Small intestine (tissue), 7 donors: Measurements from ENCODE around the gene CDH6. TPM values are rescaled to one million over a fixed set of nuclear protein-coding genes. Genes with fewer than 3 reads are reported as not detected.

Experiments used
- DNase-seq, 2 donors: peaks; one replicate each; pipeline versions ENCODE4 v3.0.0 to v3.0.0-alpha.2; 2013
- FAIRE-seq: peaks from 2 replicates; lab custom pipeline; 2012; peaks lifted over from hg19 to GRCh38; lab: Jason Lieb, UNC
- H3K27ac ChIP-seq, 3 donors: one replicate each; pipeline ENCODE4 v1.5.1; 2013; ENCODE audit warnings: low read length in 2 of 3, mild to moderate bottlenecking in 2 of 3, control low read depth in 1 of 3, inconsistent platforms in 1 of 3, low read depth in 1 of 3, moderate library complexity in 1 of 3
- H3K27me3 ChIP-seq, 3 donors: one replicate each; pipeline ENCODE4 v1.6.1; 2013; ENCODE audit warnings: low read length in 3 of 3, inconsistent platforms in 1 of 3; ENCODE audit not compliant: control insufficient read depth in 3 of 3, insufficient read depth in 3 of 3
- H3K36me3 ChIP-seq, 3 donors: one replicate each; pipeline ENCODE4 v1.6.1; 2013; ENCODE audit warnings: low read length in 3 of 3, inconsistent platforms in 1 of 3, low read depth in 1 of 3, mild to moderate bottlenecking in 1 of 3, moderate library complexity in 1 of 3; ENCODE audit not compliant: control insufficient read depth in 3 of 3, insufficient read depth in 2 of 3
- H3K4me1 ChIP-seq, 3 donors: one replicate each; pipeline ENCODE4 v1.6.1; 2013; ENCODE audit warnings: low read length in 2 of 3, inconsistent platforms in 1 of 3, low read depth in 1 of 3, mild to moderate bottlenecking in 1 of 3, moderate library complexity in 1 of 3; ENCODE audit not compliant: control insufficient read depth in 3 of 3, insufficient read depth in 2 of 3
- H3K4me3 ChIP-seq, 3 donors: one replicate each; pipeline ENCODE4 v1.5.1; 2013; ENCODE audit warnings: low read length in 3 of 3, control low read depth in 1 of 3, inconsistent platforms in 1 of 3, low read depth in 1 of 3, mild to moderate bottlenecking in 1 of 3, moderate library complexity in 1 of 3
- H3K9me3 ChIP-seq, 2 donors: one replicate each; pipeline ENCODE4 v1.6.1; 2013; ENCODE audit warnings: low read depth in 1 of 2, low read length in 1 of 2; ENCODE audit not compliant: control insufficient read depth in 2 of 2, insufficient read depth in 1 of 2
- WGBS, 3 donors: extraction: QIAGEN DNeasy Blood & Tissue Kit; methylation state at CpG; one replicate each; pipeline ENCODE4 v1.1.7; 2013; 5-methylcytosine and 5-hydroxymethylcytosine counted together
- polyA plus RNA-seq, 4 donors: library from polyadenylated mRNA; stranded (reverse) in 3 of 4; unstranded in 1 of 4; fragments of 200-250 nt in 3 of 4; fragments of 120-200 nt in 1 of 4; gene quantifications; one replicate each; pipeline versions ENCODE4 v1.2.1 to v1.2.3, GENCODE V29; 2013
- donor health status: healthy with polysubstance abuse.
- donor health status: control.
- donor health status: control.
- donor health status: Bipolar disorder and iron deficiency.
- donor health status: healthy.

CDH6 gene
- polyA plus RNA-seq, 4 donors: 0.22 to 10.6 (median 1.5) TPM

- no peaks in the 10 kb centered on the region for H3K9me3 ChIP-seq
- H3K27ac ChIP-seq: peak overlapping the region in 1 of 3 donors; percentile 60
- H3K27me3 ChIP-seq: no peaks in the 10 kb centered on the region
- no peak for DNase-seq
- peaks cover 0 to 13% (median 0%) of the 10 kb centered on the region in 3 donors for H3K4me1 ChIP-seq
- WGBS, 3 donors: 76 to 90% (median 84%) methylated on average over 5 of the region's 5 CpGs
- FAIRE-seq: no peak
- H3K4me3 ChIP-seq: no peak overlapping the region
- no peaks in the 10 kb centered on the region for H3K36me3 ChIP-seq
Observed at GRCh38 chr5:31225118-31225517, 31.6 kb downstream of the CDH6 start.

GRCh38 chr5:31225613-31226012 is 32.1 kb downstream of the CDH6 start:
- 87 to 92% (median 88%) methylated on average over 3 of the region's 3 CpGs for WGBS, 3 donors

GRCh38 chr5:31226651-31227050 is 33.2 kb downstream of the CDH6 start:
- no peak for DNase-seq
- H3K27me3 ChIP-seq: no peaks in the 10 kb centered on the region
- H3K4me1 ChIP-seq: peaks cover 0 to 2% (median 0%) of the 10 kb centered on the region in 3 donors
- WGBS, 3 donors: 77 to 85% (median 81%) methylated on average over 5 of the region's 5 CpGs
- no peaks in the 10 kb centered on the region for H3K36me3 ChIP-seq
- no peak overlapping the region for H3K27ac ChIP-seq
- no peak for FAIRE-seq
- no peak overlapping the region for H3K4me3 ChIP-seq
- no peaks in the 10 kb centered on the region for H3K9me3 ChIP-seq

More at GRCh38 chr5:31225613-31226012, 32.1 kb downstream of the CDH6 start:
- Histone ChIP-seq H3K36me3 (no peaks in the 10 kb centered on the region), H3K27ac (peak overlapping the region in 1 of 3 donors; percentile 60), H3K27me3 (no peaks in the 10 kb centered on the region), H3K9me3 (no peaks in the 10 kb centered on the region), H3K4me3 (no peak overlapping the region), H3K4me1 (peaks cover 0 to 8% (median 0%) of the 10 kb centered on the region in 3 donors)
- no peak for DNase-seq
- no peak for FAIRE-seq

- Histone ChIP-seq H3K27ac (no peak overlapping the region), H3K27me3 (no peaks in the 10 kb centered on the region), H3K36me3 (no peaks in the 10 kb centered on the region), H3K4me1 (no peaks in the 10 kb centered on the region), H3K9me3 (no peaks in the 10 kb centered on the region), H3K4me3 (no peak overlapping the region)
- no peak for DNase-seq
- 75 to 84% (median 83%) methylated on average over 2 of the region's 2 CpGs for WGBS, 3 donors
- no peak for FAIRE-seq
Observed at GRCh38 chr5:31229266-31229665, 35.8 kb downstream of the CDH6 start.

- FAIRE-seq (no peak), DNase-seq (no peak)
- H3K36me3 ChIP-seq: no peaks in the 10 kb centered on the region
- 76 to 91% (median 84%) methylated on average over 6 of the region's 6 CpGs for WGBS, 3 donors
- H3K9me3 ChIP-seq: no peaks in the 10 kb centered on the region
- no peaks in the 10 kb centered on the region for H3K4me1 ChIP-seq
- no peak overlapping the region for H3K27ac ChIP-seq
- H3K4me3 ChIP-seq: no peak overlapping the region
- H3K27me3 ChIP-seq: no peaks in the 10 kb centered on the region
Observed at GRCh38 chr5:31231177-31231838, 37.8 kb downstream of the CDH6 start.

- peaks cover 0 to 1% (median 0%) of the 10 kb centered on the region in 3 donors for H3K4me1 ChIP-seq
- DNase-seq (peak; percentile 65 to 67), FAIRE-seq (no peak)
- H3K36me3 ChIP-seq: no peaks in the 10 kb centered on the region
- no peaks in the 10 kb centered on the region for H3K27me3 ChIP-seq
- H3K27ac ChIP-seq: no peak overlapping the region
- H3K4me3 ChIP-seq: no peak overlapping the region
- 0 to 2% (median 1%) methylated on average over 4 of the region's 4 CpGs for WGBS, 3 donors
- no peaks in the 10 kb centered on the region for H3K9me3 ChIP-seq
Observed at GRCh38 chr5:31232273-31232888, 38.9 kb downstream of the CDH6 start.

GRCh38 chr5:31235381-31235780 is 41.9 kb downstream of the CDH6 start:
- 66 to 90% (median 73%) methylated on average over 3 of the region's 3 CpGs for WGBS, 3 donors
- FAIRE-seq: no peak
- DNase-seq: no peak

GRCh38 chr5:31236339-31236738 is 42.9 kb downstream of the CDH6 start:
- H3K9me3 ChIP-seq: no peaks in the 10 kb centered on the region
- H3K4me1 ChIP-seq: peaks cover 0 to 11% (median 2%) of the 10 kb centered on the region in 3 donors
- no peak overlapping the region for H3K27ac ChIP-seq
- no peak for DNase-seq
- 74 to 76% (median 75%) methylated on average over 6 of the region's 6 CpGs for WGBS, 3 donors
- no peak for FAIRE-seq
- H3K27me3 ChIP-seq: no peaks in the 10 kb centered on the region
- no peak overlapping the region for H3K4me3 ChIP-seq
- H3K36me3 ChIP-seq: no peaks in the 10 kb centered on the region

More at GRCh38 chr5:31235381-31235780, 41.9 kb downstream of the CDH6 start:
- Histone ChIP-seq H3K27me3 (no peaks in the 10 kb centered on the region), H3K27ac (no peak overlapping the region), H3K4me1 (peaks cover 0 to 6% (median 2%) of the 10 kb centered on the region in 3 donors), H3K36me3 (no peaks in the 10 kb centered on the region), H3K9me3 (no peaks in the 10 kb centered on the region), H3K4me3 (no peak overlapping the region)
